Measurements from ENCODE around the gene ADAMTS2. TPM values are rescaled to one million over a fixed set of nuclear protein-coding genes. Genes with fewer than 3 reads are reported as not detected.

The ADAMTS2 gene
- total and polyA plus RNA-seq, 2 of the 8 experiments (the other 6 are each of a cell fraction or from before 2014, with no cell fraction given), result 6.6 to 7.3 TPM

- TF ChIP-seq, protein P1, sequence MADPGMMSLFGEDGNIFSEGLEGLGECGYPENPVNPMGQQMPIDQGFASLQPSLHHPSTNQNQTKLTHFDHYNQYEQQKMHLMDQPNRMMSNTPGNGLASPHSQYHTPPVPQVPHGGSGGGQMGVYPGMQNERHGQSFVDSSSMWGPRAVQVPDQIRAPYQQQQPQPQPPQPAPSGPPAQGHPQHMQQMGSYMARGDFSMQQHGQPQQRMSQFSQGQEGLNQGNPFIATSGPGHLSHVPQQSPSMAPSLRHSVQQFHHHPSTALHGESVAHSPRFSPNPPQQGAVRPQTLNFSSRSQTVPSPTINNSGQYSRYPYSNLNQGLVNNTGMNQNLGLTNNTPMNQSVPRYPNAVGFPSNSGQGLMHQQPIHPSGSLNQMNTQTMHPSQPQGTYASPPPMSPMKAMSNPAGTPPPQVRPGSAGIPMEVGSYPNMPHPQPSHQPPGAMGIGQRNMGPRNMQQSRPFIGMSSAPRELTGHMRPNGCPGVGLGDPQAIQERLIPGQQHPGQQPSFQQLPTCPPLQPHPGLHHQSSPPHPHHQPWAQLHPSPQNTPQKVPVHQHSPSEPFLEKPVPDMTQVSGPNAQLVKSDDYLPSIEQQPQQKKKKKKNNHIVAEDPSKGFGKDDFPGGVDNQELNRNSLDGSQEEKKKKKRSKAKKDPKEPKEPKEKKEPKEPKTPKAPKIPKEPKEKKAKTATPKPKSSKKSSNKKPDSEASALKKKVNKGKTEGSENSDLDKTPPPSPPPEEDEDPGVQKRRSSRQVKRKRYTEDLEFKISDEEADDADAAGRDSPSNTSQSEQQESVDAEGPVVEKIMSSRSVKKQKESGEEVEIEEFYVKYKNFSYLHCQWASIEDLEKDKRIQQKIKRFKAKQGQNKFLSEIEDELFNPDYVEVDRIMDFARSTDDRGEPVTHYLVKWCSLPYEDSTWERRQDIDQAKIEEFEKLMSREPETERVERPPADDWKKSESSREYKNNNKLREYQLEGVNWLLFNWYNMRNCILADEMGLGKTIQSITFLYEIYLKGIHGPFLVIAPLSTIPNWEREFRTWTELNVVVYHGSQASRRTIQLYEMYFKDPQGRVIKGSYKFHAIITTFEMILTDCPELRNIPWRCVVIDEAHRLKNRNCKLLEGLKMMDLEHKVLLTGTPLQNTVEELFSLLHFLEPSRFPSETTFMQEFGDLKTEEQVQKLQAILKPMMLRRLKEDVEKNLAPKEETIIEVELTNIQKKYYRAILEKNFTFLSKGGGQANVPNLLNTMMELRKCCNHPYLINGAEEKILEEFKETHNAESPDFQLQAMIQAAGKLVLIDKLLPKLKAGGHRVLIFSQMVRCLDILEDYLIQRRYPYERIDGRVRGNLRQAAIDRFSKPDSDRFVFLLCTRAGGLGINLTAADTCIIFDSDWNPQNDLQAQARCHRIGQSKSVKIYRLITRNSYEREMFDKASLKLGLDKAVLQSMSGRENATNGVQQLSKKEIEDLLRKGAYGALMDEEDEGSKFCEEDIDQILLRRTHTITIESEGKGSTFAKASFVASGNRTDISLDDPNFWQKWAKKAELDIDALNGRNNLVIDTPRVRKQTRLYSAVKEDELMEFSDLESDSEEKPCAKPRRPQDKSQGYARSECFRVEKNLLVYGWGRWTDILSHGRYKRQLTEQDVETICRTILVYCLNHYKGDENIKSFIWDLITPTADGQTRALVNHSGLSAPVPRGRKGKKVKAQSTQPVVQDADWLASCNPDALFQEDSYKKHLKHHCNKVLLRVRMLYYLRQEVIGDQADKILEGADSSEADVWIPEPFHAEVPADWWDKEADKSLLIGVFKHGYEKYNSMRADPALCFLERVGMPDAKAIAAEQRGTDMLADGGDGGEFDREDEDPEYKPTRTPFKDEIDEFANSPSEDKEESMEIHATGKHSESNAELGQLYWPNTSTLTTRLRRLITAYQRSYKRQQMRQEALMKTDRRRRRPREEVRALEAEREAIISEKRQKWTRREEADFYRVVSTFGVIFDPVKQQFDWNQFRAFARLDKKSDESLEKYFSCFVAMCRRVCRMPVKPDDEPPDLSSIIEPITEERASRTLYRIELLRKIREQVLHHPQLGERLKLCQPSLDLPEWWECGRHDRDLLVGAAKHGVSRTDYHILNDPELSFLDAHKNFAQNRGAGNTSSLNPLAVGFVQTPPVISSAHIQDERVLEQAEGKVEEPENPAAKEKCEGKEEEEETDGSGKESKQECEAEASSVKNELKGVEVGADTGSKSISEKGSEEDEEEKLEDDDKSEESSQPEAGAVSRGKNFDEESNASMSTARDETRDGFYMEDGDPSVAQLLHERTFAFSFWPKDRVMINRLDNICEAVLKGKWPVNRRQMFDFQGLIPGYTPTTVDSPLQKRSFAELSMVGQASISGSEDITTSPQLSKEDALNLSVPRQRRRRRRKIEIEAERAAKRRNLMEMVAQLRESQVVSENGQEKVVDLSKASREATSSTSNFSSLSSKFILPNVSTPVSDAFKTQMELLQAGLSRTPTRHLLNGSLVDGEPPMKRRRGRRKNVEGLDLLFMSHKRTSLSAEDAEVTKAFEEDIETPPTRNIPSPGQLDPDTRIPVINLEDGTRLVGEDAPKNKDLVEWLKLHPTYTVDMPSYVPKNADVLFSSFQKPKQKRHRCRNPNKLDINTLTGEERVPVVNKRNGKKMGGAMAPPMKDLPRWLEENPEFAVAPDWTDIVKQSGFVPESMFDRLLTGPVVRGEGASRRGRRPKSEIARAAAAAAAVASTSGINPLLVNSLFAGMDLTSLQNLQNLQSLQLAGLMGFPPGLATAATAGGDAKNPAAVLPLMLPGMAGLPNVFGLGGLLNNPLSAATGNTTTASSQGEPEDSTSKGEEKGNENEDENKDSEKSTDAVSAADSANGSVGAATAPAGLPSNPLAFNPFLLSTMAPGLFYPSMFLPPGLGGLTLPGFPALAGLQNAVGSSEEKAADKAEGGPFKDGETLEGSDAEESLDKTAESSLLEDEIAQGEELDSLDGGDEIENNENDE (IDR thresholded peaks at IDR 0.05; ENCODE audit: insufficient replicate concordance, low read length), result no peak
- TF ChIP-seq SIX5 (IDR thresholded peaks at IDR 0.05; ENCODE audit: low read depth, low read length), result no peak
- TF ChIP-seq POLR2AphosphoS5 (IDR thresholded peaks at IDR 0.05; ENCODE audit: low read depth, low read length), result no peak
- TF ChIP-seq SUZ12 (IDR thresholded peaks at IDR 0.05; ENCODE audit: low read length), result no peak
- no peak for TF ChIP-seq EP300 (IDR thresholded peaks at IDR 0.05; ENCODE audit: borderline replicate concordance in 1 of 2, low read depth in 2 of 2, low read length in 2 of 2)
- no peak for TF ChIP-seq TCF12 (IDR thresholded peaks at IDR 0.05; ENCODE audit: low read depth, low read length)
- TF ChIP-seq HDAC6 (IDR thresholded peaks at IDR 0.05; ENCODE audit: low read depth, low read length), result no peak
- no peak for TF ChIP-seq JUND (IDR thresholded peaks at IDR 0.05; ENCODE audit: low read length)
- TF ChIP-seq RXRA (IDR thresholded peaks at IDR 0.05; ENCODE audit: insufficient read depth, low read depth, low read length), result no peak
- TF ChIP-seq SAP30 (IDR thresholded peaks at IDR 0.05; ENCODE audit: insufficient read depth, insufficient replicate concordance, low read length), result no peak
- TF ChIP-seq CTBP2 (IDR thresholded peaks at IDR 0.05; ENCODE audit: borderline replicate concordance, insufficient read depth, insufficient read length, low read length), result no peak
These were observed 94.6 kb downstream of the ADAMTS2 start (continued) for GRCh38 chr5:179250561-179251225.
